ENCODE results near the gene SLC18A2. TPM values are rescaled to one million over a fixed set of nuclear protein-coding genes. Genes with fewer than 3 reads are reported as not detected.
A peak's percentile ranks its signal among the peaks of the same experiment; 100 is the strongest.

SLC18A2 gene
- total RNA-seq, 3 donors from 2014 or later (not counting 1 experiment from before 2014, with no cell fraction given) = 0.21 to 8.0 (median 0.36) TPM

DNA sequence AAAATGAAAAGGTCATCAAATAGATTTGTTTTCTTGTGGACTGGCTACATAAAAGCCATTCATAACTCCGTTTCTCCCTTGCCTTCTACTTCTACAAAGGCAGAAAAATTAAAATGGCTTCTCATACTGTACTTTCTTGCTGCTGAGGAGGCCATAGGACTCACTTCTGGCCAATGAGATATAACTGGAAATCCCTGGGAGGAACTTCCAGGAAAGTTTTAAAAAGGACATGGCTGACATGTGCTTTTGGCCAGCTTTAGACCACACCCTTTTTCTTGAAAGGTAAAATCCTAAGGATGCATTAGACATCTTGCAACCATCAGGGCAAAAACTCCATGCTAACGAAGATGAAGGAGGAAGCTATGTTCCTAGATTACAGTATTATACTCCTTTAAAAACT lies 75.8 kb downstream of the SLC18A2 start:
- H3K4me1 ChIP-seq (ENCODE audit: control insufficient read depth, insufficient read depth, low read length) = no peaks in the 10 kb centered on the region
- no peaks in the 10 kb centered on the region for H3K27me3 Mint-ChIP-seq (ENCODE audit: low read depth in 2 of 2)
- no peak for ATAC-seq
- no peak overlapping the region for H3K27ac ChIP-seq (ENCODE audit: low read length)
- no peaks in the 10 kb centered on the region for H3K9me3 Mint-ChIP-seq
- DNase-seq = no peak
- no peak overlapping the region for H3K27ac Mint-ChIP-seq
- WGBS (ENCODE audit: insufficient coverage) = 100% methylated on average over 1 of the region's 2 CpGs
- H3K9me3 ChIP-seq (ENCODE audit: control insufficient read depth, insufficient read depth, low read length) = no peaks in the 10 kb centered on the region
- H3K27me3 ChIP-seq (ENCODE audit: control insufficient read depth, insufficient read depth, low read length) = no peaks in the 10 kb centered on the region
- peaks cover 15 to 18% of the 10 kb centered on the region in 2 donors for H3K4me1 Mint-ChIP-seq
- peaks cover 4% of the 10 kb centered on the region for H3K36me3 ChIP-seq (ENCODE audit: control insufficient read depth, insufficient read depth, low read length)
- H3K4me3 Mint-ChIP-seq = no peak overlapping the region
- TF ChIP-seq, protein P1, sequence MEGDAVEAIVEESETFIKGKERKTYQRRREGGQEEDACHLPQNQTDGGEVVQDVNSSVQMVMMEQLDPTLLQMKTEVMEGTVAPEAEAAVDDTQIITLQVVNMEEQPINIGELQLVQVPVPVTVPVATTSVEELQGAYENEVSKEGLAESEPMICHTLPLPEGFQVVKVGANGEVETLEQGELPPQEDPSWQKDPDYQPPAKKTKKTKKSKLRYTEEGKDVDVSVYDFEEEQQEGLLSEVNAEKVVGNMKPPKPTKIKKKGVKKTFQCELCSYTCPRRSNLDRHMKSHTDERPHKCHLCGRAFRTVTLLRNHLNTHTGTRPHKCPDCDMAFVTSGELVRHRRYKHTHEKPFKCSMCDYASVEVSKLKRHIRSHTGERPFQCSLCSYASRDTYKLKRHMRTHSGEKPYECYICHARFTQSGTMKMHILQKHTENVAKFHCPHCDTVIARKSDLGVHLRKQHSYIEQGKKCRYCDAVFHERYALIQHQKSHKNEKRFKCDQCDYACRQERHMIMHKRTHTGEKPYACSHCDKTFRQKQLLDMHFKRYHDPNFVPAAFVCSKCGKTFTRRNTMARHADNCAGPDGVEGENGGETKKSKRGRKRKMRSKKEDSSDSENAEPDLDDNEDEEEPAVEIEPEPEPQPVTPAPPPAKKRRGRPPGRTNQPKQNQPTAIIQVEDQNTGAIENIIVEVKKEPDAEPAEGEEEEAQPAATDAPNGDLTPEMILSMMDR (IDR thresholded peaks at IDR 0.05) = no peak
- intact Hi-C loops (cut with micrococcal nuclease) = no loop called here
- H3K4me3 ChIP-seq (ENCODE audit: low read length) = no peak overlapping the region
- no peaks in the 10 kb centered on the region for H3K36me3 Mint-ChIP-seq

DNA sequence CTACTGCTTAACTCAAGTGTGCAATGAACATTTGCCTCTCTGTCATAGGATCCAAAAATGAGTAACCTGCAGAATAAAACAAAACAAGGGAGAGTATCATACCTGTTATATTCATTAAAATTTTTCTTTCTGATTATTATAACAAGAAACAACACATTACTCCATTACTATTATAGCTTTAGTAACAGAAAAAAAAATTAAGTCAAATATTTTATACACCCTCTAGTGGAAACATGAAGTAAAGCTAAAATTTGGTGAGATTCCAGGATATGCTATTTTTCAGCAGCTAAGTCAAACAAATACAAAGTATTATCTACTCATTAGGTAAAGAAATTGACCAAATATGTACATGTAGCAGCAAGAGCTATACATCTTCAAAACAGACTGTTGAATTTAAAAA lies 78.0 kb downstream of the SLC18A2 start:
- TF ChIP-seq, protein P1 (IDR thresholded peaks at IDR 0.05) = peak; percentile 35
- H3K9me3 ChIP-seq (ENCODE audit: control insufficient read depth, insufficient read depth, low read length) = no peaks in the 10 kb centered on the region
- Mint-ChIP-seq H3K4me3 (no peak overlapping the region), H3K4me1 (peaks cover 21 to 22% of the 10 kb centered on the region in 2 donors), H3K27ac (no peak overlapping the region), H3K36me3 (no peaks in the 10 kb centered on the region), H3K9me3 (no peaks in the 10 kb centered on the region), H3K27me3 (ENCODE audit: low read depth in 2 of 2) (no peaks in the 10 kb centered on the region)
- H3K36me3 ChIP-seq (ENCODE audit: control insufficient read depth, insufficient read depth, low read length) = no peaks in the 10 kb centered on the region
- H3K27me3 ChIP-seq (ENCODE audit: control insufficient read depth, insufficient read depth, low read length) = no peaks in the 10 kb centered on the region
- no peak overlapping the region for H3K4me3 ChIP-seq (ENCODE audit: low read length)
- ATAC-seq = no peak
- intact Hi-C loops (cut with micrococcal nuclease) = no loop called here
- no peaks in the 10 kb centered on the region for H3K4me1 ChIP-seq (ENCODE audit: control insufficient read depth, insufficient read depth, low read length)
- no peak overlapping the region for H3K27ac ChIP-seq (ENCODE audit: low read length)
- DNase-seq = no peak

DNA sequence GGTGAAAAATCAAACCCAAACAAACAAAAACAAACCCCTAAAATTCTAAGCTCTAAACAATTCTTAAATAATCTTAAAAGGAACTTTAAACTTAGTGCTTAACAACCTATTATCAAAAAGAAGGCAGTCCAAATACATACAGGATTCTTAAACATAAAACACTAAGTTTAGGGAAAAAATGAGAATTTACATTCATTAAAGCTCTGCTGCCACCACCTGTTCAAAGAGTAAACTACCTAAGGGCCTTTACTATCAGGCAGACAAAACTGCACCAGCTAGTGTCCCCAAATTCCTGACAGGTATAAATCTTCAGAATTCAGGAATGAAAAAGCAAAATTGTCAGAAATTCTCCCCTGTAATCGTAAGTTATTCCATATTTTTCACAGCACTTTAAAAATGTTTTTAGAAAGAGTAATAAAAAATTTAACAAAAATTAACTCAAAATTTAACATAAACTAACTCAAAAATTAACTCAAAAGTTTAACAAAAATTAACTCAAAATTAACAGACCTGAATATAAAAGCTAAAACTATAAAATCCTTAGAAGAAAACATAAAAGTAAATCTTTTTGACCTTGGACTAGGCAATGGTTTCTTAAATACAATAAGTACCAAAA lies 79.2 kb downstream of the SLC18A2 start:
- Mint-ChIP-seq H3K27ac (no peak overlapping the region), H3K36me3 (no peaks in the 10 kb centered on the region), H3K4me1 (peaks cover 14 to 16% of the 10 kb centered on the region in 2 donors), H3K9me3 (no peaks in the 10 kb centered on the region), H3K4me3 (no peak overlapping the region), H3K27me3 (ENCODE audit: low read depth in 2 of 2) (no peaks in the 10 kb centered on the region)
- Histone ChIP-seq H3K27ac (ENCODE audit: low read length) (no peak overlapping the region), H3K27me3 (ENCODE audit: control insufficient read depth, insufficient read depth, low read length) (no peaks in the 10 kb centered on the region), H3K4me1 (ENCODE audit: control insufficient read depth, insufficient read depth, low read length) (no peaks in the 10 kb centered on the region), H3K4me3 (ENCODE audit: low read length) (no peak overlapping the region), H3K36me3 (ENCODE audit: control insufficient read depth, insufficient read depth, low read length) (no peaks in the 10 kb centered on the region), H3K9me3 (ENCODE audit: control insufficient read depth, insufficient read depth, low read length) (no peaks in the 10 kb centered on the region)
- DNase-seq (peak in 1 of 2 donors; percentile 48), ATAC-seq (peak in 2 of 3 donors; percentile 36 to 57)
- TF ChIP-seq, protein P1 (IDR thresholded peaks at IDR 0.05) = peak; percentile 60
- intact Hi-C loops (cut with micrococcal nuclease) = loop anchor here (5.0 kb wide), 1 partner anchor 103 kb away; no protein-coding TSS in a partner anchor
- WGBS (ENCODE audit: insufficient coverage) = no CpG with 5 or more reads among the region's 1 CpG

GRCh38 chr10:117322260-117322659 lies 81.3 kb downstream of the SLC18A2 start:
- H3K4me3 Mint-ChIP-seq = no peak overlapping the region
- Histone ChIP-seq H3K27ac (ENCODE audit: low read length) (no peak overlapping the region), H3K9me3 (ENCODE audit: control insufficient read depth, insufficient read depth, low read length) (no peaks in the 10 kb centered on the region), H3K4me1 (ENCODE audit: control insufficient read depth, insufficient read depth, low read length) (no peaks in the 10 kb centered on the region), H3K27me3 (ENCODE audit: control insufficient read depth, insufficient read depth, low read length) (no peaks in the 10 kb centered on the region), H3K36me3 (ENCODE audit: control insufficient read depth, insufficient read depth, low read length) (no peaks in the 10 kb centered on the region), H3K4me3 (ENCODE audit: low read length) (no peak overlapping the region)
- H3K9me3 Mint-ChIP-seq = no peaks in the 10 kb centered on the region
- TF ChIP-seq, protein P1 (IDR thresholded peaks at IDR 0.05) = no peak
- ATAC-seq (no peak), DNase-seq (no peak)
- no peaks in the 10 kb centered on the region for H3K27me3 Mint-ChIP-seq (ENCODE audit: low read depth in 2 of 2)
- peak overlapping the region in 1 of 2 donors; percentile 24 for H3K27ac Mint-ChIP-seq
- 51% methylated on average over 4 of the region's 4 CpGs for WGBS (ENCODE audit: insufficient coverage)
- no peaks in the 10 kb centered on the region for H3K36me3 Mint-ChIP-seq
- H3K4me1 Mint-ChIP-seq = peaks cover 31 to 32% of the 10 kb centered on the region in 2 donors
- intact Hi-C loops (cut with micrococcal nuclease) = loop anchor here (5.0 kb wide), 1 partner anchor 105 kb away; no protein-coding TSS in a partner anchor

All from natural killer cell (primary cell).